ELR (cell line): ENCODE measurements around the gene MPL.

ENCODE experiments used
- DNase-seq: peaks from one replicate; pipeline ENCODE4 v3.0.0-alpha.2; 2015; ENCODE audit warnings: low read depth

Gene MPL

DNA sequence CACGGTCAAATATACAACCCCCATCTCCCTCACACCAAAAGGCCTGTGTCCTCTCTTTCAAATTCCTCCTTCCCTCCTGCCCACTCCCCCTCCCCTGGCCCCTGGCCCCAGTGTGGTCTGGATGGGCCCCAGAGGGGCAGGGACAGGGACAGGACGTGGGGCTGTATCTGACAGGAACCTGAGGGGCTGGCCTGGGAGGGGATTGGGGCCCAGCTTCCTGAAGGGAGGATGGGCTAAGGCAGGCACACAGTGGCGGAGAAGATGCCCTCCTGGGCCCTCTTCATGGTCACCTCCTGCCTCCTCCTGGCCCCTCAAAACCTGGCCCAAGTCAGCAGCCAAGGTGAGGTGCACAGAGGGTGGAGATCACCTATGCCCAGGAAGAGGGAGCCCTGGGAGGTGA is at the start of gene MPL:
MPL (plus strand) TSS at position 231 of the 400 bp plus-strand sequence; CDS start at position 262, 31 bp downstream.
- DNase-seq = no peak

DNA sequence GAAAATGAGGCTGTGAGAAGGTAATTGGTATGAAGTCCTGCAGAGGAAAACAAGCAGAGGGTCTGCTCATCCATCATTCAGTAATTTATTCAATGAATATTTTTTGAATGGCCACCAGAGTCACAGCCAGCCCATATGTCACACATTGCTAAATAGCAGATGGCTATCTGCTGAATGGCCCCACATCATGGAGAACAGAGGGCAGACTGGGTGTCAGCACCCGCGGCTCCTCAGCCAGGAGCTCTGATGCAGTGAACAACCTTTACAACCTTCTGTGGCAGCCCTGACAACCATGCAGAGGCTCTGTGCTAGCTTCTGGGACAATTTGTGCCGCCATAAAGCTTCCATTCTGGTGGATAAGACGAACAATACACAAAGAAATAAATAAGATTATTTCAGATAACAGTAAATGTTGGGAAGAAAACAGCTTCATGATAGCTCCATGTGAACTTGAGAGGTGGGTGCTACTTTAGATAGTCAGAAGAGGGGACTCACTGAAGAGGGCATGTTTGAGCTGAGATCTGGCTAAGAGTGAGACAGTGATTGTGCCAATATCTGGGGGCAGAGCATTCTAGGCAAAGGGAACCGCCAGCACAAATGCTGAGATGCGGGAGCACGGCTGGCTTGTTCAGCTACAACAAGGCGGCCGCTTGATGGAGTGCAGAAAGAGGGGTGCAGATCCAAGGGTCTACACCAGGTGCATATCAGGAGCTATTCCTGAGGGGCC is 49.4 kb upstream of the MPL start:
- no peak for DNase-seq

DNA sequence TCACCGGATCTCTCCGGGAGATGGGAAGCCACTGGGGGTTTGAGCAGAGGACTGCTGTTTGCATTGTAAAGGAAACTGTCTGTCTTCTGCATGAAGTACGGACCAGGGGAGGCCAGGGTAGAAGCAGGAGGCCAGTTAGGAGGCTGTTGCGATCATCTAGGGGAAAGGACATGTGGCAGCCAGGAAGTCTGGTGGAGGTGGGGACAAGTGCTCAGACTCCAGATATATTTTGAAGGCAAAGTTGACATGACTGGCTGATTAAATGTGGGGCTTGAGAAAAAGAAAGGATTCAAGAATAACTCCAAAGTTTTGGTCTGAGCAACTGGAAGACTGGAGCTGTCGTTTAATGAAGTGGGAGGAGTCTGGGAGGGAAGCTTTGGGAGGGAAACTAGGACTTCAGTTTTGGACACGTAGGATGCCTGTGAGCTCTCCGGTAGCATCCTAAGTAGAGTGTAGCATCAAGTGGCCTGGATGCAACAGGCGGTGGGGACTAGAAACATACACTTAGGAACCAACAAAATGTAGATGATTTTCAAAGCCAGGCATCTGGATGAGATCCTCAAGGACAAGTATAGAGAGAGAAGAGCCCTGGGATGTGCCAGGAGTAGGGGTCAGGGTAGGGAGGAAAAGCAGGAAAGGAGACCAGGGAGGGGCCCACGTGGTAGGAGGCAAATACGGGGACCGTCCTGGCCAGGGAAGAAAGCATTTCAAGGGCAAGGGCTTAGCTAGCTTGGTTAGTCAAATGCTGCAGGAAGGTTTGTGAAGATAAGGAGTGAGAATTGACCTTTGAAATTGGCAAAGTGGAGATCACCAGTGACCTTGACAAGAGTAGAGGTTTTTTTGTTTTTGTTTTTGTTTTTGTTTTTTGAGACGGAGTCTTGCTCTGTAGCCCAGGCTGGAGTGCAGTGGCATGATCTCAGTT is 48.6 kb upstream of the MPL start:
- no peak for DNase-seq

DNA sequence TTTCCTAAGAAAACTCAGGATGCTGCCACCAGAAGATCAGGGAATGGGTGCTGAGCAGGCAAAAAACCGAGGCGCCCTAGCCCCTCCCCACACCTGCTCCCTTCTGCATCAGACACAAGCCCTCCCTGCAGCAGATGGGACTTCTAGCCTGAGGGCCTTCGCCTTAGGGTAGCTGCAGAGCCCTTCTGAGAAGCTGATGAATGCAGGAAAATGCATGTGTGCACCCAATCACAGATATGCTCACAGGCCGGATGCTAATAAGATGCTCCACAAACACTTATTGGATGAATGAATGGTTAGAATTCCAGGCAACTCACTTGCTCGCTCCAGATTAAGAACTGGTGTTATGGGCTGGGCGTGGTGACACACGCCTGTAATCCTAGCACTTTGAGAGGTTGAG is 45.4 kb upstream of the MPL start:
- DNase-seq = no peak

DNA sequence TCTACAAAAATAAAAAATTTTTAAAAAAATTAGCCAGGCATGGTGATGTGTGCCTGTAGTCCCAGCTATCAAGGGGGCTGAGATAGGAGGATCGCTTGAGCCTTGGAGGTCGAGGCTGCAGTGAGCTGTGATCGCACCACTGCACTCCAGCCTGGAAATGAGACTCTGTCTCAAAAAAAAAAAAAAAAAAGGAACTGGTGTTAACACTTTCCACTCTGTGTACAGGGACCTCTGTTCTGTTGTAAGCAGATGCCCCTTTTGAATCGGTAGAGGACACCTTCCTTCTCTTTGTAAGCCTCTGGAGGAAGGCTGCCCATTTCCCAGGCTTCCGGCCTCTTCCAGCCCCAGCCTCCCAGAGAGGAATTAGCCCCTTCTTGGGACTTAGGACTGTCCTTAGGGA is 44.9 kb upstream of the MPL start:
- DNase-seq = no peak

DNA sequence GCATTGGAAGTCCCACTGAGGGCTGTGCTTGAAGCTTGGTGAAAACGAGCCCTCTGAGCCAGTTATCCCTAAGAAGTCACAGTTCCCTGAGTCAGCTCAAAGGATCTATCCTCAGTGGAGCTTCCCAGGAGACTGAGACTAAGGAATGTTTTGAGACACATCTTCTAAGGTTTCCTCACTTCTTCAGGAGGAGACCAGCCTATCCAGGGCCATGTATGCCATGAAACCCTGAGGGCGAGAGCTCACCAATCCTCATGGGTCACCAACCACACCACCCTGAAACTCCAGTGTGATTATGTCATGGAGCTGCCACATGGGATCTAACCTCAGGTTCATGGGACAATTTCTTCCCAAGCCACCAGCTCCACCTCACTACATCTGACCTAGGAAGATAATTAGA is 44.4 kb upstream of the MPL start:
- DNase-seq = peak; percentile 17

DNA sequence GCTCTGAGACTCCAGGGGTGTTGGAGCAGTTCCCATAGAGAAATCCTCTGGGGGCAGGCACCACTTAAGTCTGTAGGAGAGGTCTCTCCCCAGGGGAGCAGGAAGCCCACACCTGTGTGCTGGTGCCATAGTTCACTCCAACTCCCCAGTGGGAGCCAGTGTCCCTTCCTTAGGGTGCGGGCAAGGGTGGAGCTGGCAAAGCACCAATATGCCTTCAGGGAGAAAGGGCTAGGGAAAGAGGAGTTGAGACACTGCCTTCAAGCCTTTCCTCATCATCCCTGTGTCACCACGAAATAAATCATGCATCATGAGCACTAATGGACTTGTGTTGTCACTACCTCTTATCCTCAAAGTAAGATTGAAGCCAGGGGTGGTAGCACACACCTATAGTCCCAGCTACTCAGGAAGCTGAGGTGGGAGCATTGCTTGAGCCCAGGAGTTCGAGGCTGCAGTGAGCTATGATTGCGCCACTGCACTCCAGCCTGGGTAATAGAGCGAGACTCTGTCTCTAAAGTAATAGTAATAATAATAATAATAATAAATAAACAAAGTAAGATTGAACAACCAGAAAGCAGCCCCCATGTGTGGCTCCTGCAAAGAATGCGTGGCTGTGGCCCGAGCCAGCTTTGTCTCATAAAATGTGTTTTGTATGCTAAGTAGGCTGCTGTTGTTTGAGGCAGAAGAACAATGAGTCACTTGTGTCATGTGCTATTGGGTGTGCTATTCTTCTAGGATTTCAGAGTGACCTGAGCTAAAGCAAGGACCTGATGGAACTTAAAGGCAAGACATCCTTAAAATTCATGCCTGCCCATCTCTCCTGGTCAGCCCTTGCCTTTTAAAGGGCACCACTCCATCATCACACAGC is 43.5 kb upstream of the MPL start:
- DNase-seq = peak; percentile 67

DNA sequence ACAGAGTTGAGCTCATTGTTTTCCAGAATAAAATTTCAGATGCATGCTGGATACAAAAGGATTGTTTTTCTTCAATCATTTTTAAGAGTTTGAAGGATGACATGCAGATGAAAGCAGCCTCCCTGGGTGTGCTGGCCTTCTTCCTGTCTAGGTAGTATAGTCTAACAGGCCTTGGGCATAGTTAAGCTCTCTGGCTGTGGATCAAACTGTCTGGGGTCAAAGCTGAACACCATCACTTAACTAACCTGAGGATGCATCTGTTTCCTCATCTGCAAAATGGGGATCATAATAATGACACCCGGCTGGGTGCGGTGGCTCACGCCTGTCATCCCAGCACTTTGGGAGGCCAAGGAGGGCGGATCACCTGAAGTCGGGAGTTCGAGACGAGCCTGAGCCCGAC is 42.9 kb upstream of the MPL start:
- no peak for DNase-seq

DNA sequence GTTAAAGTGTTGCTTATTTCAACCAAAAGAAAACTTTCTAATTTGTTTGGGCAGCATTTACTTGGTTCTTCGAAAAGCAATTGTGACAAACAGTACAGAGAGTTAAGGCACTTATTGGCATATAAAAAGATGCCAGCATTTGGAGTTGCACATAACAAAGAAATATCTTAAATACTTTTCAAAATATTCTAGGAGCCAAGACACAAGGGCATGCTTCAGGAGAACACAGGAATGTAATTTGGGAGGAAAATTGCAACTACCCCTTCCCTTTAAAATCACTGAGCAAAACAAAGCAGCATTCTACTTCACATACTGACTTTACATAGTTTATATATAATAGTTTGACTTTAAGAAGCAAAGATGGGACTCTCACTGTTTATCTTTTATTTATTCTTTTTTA is 41.4 kb upstream of the MPL start:
- no peak for DNase-seq

DNA sequence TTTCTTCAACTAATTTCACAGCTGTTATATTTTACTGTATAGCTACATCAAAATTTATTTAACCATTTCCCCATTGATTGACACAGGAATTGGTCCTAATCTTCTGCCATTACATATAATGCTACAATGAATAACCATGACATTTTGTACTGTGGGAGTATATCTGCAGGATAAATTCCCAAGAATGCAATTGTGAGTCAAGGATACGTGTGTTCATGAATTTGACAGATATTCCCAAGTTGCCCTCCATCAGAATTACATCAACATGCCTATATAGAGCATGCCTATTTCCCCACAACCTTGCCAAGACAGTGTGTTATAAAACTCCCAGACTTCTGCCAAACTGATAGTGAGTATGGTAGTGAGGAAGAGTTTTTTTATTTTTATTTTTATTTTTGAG is 39.6 kb upstream of the MPL start:
- no peak for DNase-seq

DNA sequence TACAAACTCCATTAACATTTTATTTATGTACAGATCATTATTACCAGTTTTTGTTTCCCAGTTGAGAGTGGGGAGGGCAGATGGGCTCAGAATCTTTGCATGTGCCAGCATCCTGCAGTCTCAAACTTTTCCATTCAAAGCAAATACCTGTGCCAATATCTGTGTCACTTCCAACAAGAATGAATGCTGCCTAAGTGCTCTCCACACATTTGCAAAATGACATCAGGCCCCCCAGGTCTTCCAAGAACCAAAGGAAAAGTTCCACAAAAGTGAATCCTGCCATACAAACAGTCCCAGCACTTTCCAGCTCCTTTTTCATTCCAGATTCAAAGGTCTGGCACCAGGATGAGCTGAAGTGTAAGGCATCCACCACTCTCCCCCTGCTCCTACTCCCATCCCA is 38.5 kb upstream of the MPL start:
- no peak for DNase-seq

DNA sequence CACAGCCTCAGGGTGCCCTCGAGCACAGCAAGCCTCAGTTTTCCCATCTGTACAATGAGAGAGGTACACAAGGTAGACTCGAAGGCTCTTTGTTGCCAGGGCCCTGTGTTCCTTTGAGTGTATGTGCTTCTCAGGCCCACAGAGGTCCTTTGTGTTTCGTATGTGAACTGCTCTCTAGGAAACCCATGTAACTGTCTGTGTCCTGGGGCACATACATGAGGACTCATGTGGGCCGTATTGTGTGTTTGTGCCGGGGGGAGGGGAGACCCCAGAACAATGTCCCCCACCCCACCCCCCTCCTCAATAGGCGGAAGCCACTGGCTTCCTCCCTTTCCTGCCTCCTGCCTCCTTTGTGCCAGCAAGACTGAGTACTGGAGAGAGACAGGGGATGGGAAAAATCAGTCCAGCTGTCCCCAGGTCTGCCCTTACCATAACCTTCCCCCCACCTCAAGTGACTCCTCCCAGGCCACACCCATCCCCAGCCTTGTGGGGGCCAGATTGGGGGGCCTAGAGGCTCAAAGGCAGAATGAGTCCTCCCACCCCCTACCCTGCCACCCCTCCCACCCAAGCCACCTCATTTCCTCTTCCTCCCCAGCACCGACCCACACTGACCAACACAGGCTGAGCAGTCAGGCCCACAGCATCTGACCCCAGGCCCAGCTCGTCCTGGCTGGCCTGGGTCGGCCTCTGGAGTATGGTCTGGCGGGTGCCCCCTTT is 37.1 kb upstream of the MPL start, which contains the start of gene TIE1:
TIE1 (plus strand) TSS at position 605 of the 717 bp plus-strand sequence; CDS start at position 695, 90 bp downstream.
- DNase-seq = peak; percentile 26

DNA sequence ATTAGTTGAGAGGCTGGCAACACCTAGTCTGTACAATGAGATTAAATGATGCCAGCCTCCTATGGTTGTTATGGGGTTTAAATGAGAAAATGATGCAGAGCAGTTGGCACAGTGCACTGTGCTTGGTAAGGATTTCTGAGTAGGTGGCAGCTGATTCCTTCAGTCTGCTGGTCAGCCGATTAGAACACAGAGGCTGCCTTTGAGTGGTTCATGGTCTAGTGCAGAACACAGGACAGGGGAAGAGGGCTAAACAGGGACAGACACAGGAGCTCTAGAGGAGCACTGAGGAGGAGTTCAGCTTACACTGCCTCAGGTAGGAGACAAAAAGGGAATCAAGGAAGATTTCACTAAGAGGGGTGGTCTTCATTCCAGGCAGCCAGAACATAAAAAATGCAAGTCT is 35.4 kb upstream of the MPL start:
- no peak for DNase-seq

DNA sequence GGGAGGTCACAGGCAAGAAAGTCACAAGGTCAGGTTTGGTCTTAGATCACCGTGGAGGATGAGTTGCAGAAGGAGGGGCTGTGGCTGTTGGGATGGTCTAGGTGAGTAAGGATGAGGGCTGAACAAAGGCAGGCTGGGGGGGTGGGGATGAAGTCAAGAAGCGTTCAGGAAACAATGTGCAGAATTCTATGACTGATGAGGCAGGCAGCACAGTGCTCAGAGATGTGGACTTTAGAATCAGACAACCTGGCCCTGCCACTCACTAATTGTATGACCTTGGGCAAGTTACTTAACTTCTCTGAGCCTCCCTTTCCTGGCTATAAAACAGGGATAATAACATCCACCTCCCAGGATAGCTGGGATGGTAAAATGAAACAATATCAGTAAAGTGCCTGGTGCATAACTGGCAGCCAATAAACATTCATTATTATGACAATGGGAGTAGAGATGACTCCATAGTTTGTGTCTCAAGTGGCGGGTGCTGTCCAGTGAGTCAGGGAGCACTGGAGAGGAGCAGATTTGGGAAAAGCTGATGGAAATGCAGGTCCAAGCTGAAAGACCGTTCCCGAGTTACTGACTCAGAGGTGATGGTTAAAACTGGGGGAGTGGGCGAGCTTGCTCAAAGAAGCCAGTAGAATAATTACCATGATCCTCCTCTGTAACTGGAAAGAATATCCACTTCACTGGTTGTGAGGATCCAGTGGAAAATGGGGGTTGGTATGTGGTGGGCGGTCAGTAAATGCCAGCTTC is 34.7 kb upstream of the MPL start:
- no peak for DNase-seq

DNA sequence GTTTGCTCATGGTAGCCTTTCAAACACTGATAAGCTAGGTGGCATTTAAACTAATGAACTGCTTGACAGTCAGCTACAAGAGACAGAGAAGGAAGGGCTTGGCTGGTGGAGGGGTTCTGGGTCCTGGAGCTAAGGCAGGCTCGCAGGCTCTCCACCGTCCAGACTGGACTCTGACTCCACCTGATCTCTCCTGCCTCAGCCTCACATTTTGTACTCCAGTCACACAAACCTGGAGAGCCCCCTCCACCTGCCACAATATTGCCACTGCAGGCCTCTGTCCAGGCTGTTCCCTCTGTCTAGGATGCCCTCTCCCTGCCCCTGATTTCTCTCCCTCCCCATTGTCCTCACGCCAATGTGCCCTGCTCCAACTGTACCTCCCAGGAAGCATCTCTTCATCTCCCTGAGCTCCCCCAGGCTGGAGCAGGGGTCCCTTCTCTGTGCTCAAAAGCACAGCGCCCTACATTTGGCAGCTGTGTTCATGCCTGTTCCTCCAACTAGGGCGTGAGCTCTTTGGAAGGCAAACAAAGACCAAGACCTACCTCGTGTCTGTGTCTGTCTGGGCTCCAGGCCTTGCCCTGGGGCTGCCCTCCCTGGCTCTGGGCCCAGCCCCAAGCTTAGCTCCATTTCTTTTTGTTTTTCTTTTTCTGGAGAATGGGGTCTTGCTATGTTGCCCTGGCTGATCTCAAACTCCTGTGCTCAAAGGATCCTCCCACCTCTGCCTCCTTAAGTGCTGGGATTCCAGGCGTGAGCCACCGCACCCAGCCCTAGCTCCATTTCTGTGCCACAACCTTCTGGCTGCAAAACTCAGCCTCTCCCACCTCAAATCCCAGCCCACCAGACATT is 33.9 kb upstream of the MPL start:
- no peak for DNase-seq

DNA sequence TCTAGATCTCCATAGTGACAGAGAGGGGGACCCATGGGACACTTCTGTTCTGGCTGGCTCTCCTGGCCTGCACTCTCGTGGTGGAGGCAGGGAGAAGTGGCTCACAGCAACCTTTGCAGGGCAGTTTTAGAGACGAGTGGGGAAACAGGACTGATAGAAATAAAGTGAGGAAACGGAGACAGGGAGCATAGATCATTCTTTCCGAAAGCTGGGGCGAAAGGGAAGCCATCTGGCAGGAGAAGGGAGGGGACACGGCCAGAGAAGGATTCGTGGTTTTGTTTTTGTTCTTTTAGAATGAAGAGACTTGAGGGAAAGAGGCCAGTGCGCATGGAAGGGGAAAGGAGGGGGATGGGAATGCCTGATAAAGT is 33.3 kb upstream of the MPL start:
- no peak for DNase-seq

DNA sequence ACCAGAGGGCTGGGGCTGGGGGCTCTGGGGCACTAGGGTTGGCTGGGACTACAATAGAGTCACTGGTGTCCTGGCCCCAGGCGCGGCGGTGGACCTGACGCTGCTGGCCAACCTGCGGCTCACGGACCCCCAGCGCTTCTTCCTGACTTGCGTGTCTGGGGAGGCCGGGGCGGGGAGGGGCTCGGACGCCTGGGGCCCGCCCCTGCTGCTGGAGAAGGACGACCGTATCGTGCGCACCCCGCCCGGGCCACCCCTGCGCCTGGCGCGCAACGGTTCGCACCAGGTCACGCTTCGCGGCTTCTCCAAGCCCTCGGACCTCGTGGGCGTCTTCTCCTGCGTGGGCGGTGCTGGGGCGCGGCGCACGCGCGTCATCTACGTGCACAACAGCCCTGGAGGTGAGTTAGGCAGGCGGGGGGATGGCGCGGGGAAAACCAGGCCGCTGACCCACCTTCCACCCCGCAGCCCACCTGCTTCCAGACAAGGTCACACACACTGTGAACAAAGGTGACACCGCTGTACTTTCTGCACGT is 32.8 kb upstream of the MPL start:
- DNase-seq = no peak

DNA sequence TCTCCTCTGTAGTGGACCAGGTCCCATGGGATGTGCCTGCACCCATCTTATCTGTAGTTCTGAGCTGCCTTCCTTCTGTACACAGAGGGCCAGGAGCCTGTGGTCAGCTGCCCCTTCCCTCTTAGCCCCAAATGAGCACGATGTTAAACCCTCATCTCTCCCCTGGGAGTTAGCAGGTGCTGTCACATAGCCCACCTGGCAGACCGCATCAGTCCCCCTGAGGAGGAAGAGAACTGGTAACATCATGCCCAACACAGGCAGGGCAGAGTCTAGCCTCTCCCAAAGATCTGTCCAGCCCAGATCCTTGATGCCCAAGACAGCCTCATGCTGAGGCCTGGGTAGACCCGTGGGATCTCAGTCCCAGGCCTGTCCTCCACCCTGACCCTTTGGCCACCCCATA is 32.2 kb upstream of the MPL start:
- DNase-seq = no peak

DNA sequence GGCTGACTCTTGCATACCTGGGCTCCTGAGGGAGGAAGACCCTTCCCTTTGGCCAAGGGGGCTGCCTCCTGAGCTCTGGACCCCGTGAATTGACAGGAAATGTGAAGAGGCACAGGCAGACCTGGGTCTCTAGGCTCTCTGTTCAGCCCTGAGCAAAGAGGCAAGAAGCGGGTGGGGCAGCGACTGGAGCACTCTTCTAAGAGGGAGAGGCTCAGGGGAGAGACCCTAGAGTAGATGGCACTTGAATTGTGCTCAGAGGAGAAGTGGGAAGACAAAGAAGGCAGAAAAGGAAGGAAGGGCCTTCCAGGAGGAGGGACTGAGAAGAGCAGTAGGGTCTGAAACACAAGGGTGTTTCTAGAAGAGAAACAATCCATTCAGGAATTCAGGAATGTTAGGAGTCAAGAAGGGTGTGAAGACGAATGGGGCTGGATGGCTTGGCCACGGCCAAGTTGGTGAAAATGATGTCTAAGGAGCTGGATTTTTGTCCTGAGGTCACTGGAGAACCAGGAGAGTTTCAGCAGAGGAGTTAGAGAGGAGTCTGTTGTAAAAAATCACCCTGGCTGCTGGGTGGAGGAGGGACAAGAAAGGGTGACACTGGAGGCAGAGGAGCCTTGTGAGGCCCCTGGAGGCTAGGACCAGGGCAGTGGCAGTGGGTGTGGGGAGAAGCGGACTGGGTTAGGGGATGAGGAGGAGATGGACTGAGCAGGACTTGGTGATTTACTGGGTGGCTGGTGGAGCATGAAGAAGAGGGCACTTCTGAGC is 31.5 kb upstream of the MPL start:
- DNase-seq = no peak
